HepG2 (cell line): ENCODE results near the gene SLC4A5. TPM values are rescaled to one million over a fixed set of nuclear protein-coding genes. Genes with fewer than 3 reads are reported as not detected.

Experiments
- HMG20A ChIP-seq: IDR thresholded peaks from 2 replicates; pipeline ENCODE4 v1.6.1; 2016; ENCODE audit warnings: borderline replicate concordance
- NFYC ChIP-seq: IDR thresholded peaks from 2 replicates; pipeline ENCODE4 v1.6.1; 2016; ENCODE audit warnings: missing genetic modification reagents, missing compliant biosample characterization
- NR1H2 ChIP-seq: sonication (generic); formaldehyde crosslinking; IDR thresholded peaks from 2 replicates; pipeline ENCODE4 v1.8.1; 2022; ENCODE audit warnings: low read depth, missing genetic modification reagents, borderline replicate concordance
- SMAD9 ChIP-seq: sonication (generic); formaldehyde crosslinking; IDR thresholded peaks from 2 replicates; pipeline ENCODE4 v1.5.1; 2020; ENCODE audit warnings: mild to moderate bottlenecking, missing genetic modification reagents
- TBX3 ChIP-seq: fragments of 450-650 bp; IDR thresholded peaks from 2 replicates; pipeline ENCODE4 v1.6.1; 2017; ENCODE audit warnings: antibody characterized with exemption, mild to moderate bottlenecking, inconsistent platforms, borderline replicate concordance
- ZBTB38 ChIP-seq: sonication (generic); formaldehyde crosslinking; IDR thresholded peaks from 2 replicates; pipeline ENCODE4 v1.5.1; 2020; ENCODE audit warnings: mild to moderate bottlenecking, missing genetic modification reagents
- ZFP36L2 ChIP-seq: sonication (generic); formaldehyde crosslinking; IDR thresholded peaks from 2 replicates; pipeline ENCODE4 v1.4.0; 2020; ENCODE audit warnings: missing genetic modification reagents
- ZNF3 ChIP-seq: IDR thresholded peaks from 2 replicates; pipeline ENCODE4 v1.7.0; 2017; ENCODE audit warnings: inconsistent platforms
- ZNF615 ChIP-seq: sonication (generic); formaldehyde crosslinking; IDR thresholded peaks from 2 replicates; pipeline ENCODE4 v1.5.0; 2020; ENCODE audit warnings: mild to moderate bottlenecking, missing genetic modification reagents, borderline replicate concordance
- polyA plus RNA-seq, 8 experiments: library from polyadenylated mRNA; depleted of rRNA in 3 of 8; stranded (reverse) in 7 of 8; unstranded in 1 of 8; fragments of >200 nt; fragmentation: Illumina TruSeq in 4 of 8; extraction: Trizol in 4 of 8; gene quantifications; 2 replicates each; pipeline versions ENCODE4 v1.2.1 to v1.2.3, GENCODE V29; 2011 to 2016; ENCODE audit warnings: low read depth in 4 of 8, missing spikeins in 1 of 8, mixed read lengths in 1 of 8; ENCODE audit not compliant: insufficient read depth in 1 of 8
- total RNA-seq, 5 experiments: library from RNA; depleted of rRNA; stranded (reverse); fragments of >200 nt; fragmentation: Illumina TruSeq; extraction: Trizol; gene quantifications; 2 replicates each; pipeline ENCODE4 v1.2.3, GENCODE V29; 2016; ENCODE audit warnings: low read depth in 1 of 5
- TF ChIP-seq, protein P1 (sequence below): fragments of 450-650 bp; IDR thresholded peaks from 2 replicates; pipeline ENCODE4 v1.6.1; 2017; ENCODE audit warnings: mild to moderate bottlenecking
- TF ChIP-seq, protein P2 (sequence below): sonication (generic); formaldehyde crosslinking; IDR thresholded peaks from 2 replicates; pipeline ENCODE4 v1.8.1; 2023; ENCODE audit warnings: mild to moderate bottlenecking, inconsistent platforms, moderate library complexity, missing genetic modification reagents, borderline replicate concordance
- TF ChIP-seq, protein P3 (sequence below): sonication (generic); formaldehyde crosslinking; IDR thresholded peaks from 2 replicates; pipeline ENCODE4 v1.4.0; 2020; ENCODE audit warnings: mild to moderate bottlenecking, missing genetic modification reagents

The SLC4A5 gene
- total and polyA plus RNA-seq, 2 of the 13 experiments (the other 11 are each of a cell fraction or from before 2014, with no cell fraction given): 0.50 TPM; not detected in 1

DNA sequence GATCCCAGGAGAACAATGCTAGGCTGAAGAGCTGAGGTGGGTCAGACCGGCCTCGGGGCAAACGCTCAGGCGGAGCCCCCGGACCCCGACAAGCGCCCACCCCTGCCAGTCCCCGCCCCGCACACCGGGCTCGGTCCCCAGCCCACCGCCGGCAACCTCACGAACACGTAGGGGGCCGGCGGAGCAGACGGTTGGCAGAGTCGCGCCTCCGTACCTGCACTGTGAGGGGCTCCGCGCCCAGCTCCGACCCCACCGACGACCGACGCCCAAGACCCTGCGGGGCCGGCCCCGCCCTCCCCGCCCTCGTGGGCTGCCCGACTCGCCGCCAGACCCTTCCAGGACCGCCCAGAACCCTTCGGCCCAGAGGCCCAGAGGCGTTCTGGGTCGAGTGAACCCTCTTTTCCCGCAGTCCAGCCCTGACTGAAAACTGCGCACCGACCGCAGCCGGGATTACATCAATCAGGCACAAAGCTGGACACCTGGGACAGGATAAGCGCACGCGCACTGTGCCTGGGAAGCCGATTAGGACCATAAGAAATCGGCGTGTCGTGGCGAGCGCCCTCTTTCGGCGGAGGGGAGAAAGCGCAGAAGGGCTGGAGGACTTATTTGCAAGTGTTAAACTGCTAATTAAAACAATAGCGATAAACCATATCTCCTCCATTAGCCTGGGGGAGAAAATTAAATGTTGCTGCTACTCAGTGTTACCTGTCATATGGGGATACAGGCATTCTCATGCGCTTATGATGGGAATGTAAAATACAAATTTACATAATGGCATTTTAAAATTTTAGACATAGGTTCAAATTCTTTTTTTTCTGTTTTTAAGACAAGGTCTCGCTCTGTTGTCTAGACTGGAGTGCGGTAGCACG is 48.6 kb upstream of the SLC4A5 start (continued):
- TF ChIP-seq, protein P1, sequence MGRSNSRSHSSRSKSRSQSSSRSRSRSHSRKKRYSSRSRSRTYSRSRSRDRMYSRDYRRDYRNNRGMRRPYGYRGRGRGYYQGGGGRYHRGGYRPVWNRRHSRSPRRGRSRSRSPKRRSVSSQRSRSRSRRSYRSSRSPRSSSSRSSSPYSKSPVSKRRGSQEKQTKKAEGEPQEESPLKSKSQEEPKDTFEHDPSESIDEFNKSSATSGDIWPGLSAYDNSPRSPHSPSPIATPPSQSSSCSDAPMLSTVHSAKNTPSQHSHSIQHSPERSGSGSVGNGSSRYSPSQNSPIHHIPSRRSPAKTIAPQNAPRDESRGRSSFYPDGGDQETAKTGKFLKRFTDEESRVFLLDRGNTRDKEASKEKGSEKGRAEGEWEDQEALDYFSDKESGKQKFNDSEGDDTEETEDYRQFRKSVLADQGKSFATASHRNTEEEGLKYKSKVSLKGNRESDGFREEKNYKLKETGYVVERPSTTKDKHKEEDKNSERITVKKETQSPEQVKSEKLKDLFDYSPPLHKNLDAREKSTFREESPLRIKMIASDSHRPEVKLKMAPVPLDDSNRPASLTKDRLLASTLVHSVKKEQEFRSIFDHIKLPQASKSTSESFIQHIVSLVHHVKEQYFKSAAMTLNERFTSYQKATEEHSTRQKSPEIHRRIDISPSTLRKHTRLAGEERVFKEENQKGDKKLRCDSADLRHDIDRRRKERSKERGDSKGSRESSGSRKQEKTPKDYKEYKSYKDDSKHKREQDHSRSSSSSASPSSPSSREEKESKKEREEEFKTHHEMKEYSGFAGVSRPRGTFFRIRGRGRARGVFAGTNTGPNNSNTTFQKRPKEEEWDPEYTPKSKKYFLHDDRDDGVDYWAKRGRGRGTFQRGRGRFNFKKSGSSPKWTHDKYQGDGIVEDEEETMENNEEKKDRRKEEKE: no peak
- TF ChIP-seq ZNF615 (CRISPR knock-in tag) (peak; percentile 16; the same call in 1 of the 2 replicates), ZBTB38 (peak; percentile 32), TBX3 (peak; percentile 84; the same call in 1 of the 2 replicates), SMAD9 (CRISPR knock-in tag) (no peak), NR1H2 (CRISPR knock-in tag) (0 out of 2 replicates have a peak, but pooled peaks have one; percentile 44), NFYC (CRISPR knock-in tag) (peak; percentile 22; the same call in 1 of the 2 replicates), ZNF3 (CRISPR knock-in tag) (no peak), HMG20A (no peak), ZFP36L2 (CRISPR knock-in tag) (no peak)
- TF ChIP-seq, protein P2, sequence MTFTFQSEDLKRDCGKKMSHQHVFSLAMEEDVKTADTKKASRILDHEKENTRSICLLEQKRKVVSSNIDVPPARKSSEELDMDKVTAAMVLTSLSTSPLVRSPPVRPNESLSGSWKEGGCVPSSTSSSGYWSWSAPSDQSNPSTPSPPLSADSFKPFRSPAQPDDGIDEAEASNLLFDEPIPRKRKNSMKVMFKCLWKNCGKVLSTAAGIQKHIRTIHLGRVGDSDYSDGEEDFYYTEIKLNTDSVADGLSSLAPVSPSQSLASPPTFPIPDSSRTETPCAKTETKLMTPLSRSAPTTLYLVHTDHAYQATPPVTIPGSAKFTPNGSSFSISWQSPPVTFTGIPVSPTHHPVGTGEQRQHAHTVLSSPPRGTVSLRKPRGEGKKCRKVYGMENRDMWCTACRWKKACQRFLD (CRISPR knock-in tag): no peak
- TF ChIP-seq, protein P3, sequence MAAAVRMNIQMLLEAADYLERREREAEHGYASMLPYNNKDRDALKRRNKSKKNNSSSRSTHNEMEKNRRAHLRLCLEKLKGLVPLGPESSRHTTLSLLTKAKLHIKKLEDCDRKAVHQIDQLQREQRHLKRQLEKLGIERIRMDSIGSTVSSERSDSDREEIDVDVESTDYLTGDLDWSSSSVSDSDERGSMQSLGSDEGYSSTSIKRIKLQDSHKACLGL (CRISPR knock-in tag): peak; percentile 80
